NCI-H2171 (cell line): ENCODE measurements around the gene DCAKD.

Experiments used
- DNase-seq: peaks from one replicate; lab custom pipeline; 2025; lab: John Stamatoyannopoulos, UW

Gene DCAKD

DNA sequence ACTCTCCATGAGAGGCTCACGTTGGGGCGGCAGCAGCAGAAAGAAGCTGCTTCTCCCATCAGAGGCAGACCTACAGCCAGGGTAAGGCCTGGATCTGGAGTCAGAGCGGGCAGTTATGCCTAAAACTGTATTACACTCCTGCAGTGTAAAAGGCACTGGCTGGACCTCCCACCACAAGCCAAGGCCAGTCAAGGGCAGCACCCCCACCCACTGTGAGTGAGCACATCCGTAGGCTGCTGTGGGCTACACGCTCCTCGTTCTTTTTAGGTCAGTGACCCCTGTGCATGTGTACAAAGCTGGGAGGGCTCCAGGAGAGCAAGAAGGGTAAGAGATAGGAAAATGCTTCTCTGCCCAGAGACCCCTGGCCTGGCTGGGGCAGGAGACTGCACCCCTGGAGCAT is 20.7 kb downstream of the DCAKD start:
- no peak for DNase-seq

DNA sequence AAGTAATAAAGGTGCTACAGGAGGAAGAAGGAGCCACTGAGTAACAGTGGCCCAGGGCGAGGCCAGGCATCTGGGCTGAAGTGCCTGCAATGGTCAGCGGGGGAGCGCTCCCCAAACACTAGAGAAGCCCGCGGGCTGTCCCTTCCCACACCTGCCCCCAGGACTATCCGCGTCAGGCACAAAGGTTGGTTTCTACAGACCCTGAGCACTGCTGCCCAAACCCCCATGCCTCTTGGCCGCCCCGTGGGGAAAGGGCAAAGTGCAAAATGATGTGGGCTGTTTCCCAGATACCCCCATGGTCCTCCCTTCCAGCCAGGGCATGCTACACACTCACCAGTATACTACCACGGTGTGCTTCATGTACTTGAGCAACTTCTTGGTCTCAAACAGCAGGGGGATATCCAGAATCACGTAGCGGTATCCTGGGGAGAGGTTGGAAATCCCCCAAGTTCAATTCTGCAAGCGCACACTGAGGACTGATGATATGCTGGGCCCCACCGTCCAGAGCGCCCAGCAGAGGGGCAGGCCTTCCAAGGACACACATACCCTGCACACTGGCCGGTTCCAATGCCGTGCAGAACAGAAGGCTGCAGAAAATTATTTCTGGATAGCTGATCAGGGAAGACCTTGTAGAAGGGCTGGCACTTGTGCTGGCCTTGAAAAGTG is 21.5 kb downstream of the DCAKD start:
- DNase-seq, result no peak

DNA sequence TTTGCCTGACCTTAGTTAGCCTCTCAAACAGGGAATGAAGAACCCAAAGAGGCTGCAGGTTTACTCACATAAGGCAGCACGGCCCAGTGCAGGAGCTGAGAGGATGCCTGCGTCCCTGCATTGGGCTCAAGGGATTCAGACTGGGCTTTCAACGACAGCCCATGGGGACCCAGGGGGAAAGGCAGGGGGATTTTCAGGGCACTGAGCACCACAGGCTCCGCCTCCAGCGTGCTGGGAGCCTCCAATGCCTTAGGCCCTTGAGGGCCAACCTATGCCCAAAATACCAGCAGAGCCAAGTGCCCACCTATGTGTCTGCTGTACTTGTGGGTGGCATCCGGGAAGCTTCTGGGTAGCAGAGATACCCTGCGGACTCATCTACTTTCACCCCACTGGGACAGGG is 22.3 kb downstream of the DCAKD start:
- DNase-seq, result no peak

DNA sequence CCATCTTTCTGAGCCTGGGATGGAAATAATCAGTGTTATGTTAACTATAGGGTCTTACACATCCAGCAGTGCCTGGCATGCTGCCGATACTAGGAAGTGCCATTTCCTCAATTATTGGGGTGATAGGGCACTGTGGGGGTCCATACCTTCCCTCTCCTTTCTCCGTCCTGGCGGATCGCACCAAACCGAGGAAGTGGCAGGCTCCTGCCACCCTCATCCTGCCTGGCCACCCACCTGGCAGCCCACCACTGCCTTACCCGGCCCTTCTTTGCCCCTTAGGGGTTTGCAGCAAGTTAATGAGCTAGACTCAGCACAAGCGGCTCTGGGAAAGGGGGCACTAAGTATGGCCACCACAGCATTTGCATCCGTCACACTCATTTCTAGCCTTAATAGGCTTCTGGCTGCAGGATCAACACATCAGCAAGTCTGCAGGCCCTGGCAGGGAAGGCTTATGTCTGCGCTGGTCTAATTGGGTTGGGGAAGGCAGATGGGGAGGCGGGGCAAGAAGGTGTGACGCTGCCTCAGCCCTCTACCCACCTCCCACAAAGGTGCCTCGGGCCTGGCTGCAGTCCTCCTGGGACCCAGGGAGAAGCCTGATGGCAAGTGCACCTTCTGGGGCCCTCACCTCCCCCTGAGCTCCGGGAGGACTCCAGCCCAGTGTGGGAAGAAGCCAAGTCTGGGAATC is 28.6 kb downstream of the DCAKD start:
- DNase-seq, result peak; percentile 94

DNA sequence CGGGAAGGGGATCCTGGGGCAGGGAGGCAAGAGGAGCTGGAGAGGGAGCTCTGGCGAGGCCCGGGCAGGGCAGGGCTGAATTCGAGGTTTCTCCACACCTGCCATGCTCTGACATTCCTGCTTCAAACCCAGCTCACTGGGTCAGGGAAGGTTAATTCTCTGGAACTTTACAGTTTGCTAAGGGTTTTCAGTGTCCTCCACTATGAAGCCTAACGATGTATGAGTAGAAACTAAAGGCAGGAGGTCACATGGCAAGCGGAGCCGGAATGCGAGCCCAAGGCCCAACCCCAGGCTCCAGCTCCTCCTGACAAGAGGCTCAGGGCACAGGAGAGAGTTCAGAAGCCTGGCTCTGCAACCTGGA is 29.2 kb downstream of the DCAKD start:
- no peak for DNase-seq

DNA sequence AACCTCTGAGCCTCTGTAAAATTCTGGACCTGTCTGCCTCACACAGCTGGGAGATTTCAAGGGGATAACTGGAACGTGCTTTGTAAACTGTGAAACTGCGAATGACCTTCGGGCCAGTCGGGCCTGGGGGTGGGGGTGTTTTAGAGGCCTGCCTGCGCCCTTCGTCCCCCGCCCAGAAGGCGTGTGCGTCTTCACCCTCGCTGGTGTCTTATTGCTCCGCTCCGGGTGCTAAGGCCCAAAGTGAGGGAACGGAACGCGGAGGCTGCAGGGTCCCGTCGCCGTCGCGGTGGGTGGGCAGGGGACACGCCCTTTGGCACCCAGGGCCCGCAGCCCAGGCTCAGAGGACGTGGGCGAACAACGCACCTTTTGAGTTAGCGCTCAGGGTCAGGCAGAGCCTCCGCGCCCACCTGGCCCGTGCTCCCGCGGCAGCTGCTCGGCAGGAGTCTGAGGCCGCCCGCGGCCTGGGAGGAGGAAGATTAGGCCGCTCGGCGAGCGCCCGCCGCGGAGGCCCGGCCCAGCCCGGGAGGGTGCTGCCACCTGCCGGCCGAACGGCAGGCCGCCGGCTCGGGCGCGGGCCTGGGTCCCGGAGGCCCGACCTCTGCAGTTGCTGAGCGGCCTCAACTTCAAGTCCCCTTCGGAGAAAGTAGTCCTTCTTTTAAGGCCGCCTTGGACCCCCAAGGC is 29.7 kb downstream of the DCAKD start:
- peak; percentile 67 for DNase-seq

DNA sequence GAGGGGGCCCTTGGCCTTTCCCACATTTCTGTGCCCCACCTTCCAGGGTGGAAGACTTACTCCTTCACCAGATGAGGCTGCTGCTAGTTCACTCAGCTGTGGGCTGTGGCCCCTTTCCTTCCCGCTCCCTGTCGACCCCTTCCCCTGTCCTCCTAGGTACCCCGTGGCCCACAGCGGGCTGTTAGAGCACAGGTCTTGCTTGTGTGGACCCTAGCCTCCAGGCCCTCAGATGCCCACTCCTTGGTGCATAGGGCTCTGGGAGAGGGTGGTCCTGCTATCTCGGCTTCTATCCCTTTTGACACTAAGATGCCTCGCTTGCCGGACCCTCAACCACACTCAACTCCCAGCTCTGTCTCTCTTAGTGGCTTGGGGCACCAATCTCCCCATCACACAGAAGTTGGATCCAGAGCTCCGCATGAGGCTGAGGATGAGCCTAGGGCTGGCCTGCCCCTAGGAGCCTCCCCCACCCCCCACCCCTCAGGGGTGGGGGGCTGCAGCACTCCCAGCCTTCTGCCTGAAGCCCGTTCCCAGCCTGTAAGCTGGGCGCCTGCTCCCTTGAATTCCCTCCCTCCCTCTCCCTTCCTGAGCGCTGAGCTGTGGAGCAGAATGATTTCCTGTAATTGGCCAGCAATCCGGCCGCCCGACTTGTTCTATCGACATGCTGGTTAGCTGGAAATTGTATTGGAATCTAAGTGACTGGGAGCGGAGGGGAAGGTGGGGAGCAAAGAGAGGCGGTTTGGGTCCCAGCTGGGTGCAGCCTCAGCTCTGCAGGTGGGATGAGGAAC is 30.9 kb downstream of the DCAKD start:
- DNase-seq, result no peak

DNA sequence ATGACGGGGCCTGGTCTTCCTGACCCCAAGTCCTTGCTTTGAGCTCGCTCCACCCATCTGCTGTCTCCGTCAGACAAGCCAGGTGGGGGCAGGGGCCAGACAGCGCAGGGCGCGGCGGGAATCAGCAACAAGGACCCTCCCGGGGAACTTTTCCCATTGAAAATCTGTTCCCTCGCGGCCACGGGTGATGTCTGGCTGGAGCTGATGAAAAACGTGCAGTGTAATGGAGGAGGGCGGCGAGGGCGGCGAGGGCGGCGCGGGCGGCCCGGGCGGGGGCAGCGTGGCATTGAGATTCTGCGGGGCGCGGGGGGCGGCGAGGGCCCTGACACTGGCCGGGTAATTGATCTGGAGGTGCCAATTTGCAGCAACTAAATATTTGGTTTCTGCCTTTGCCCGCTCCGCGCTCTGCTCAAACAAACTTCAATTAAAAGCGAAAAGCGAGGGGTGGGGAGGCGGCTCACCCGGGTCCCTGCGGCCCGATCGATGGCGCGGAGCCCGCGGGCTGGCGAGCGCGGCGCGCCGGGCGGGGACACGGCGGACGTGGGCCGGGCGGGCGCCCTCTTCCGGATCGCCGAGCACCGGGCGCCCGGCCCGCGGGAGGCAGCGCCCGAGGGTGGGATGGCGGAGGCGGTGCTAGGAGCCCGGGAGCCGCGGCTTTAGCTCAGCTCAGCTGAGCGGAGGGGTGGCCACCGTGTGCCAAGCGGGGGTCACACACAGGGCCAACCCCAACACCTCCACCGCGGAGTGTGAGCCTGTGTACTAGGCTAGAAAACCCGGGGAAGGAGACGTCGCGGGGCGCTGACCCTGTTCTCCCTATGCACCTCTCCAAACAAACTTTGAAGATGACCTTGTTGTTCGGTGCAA is 32.4 kb downstream of the DCAKD start:
- DNase-seq, result peak; percentile 48

DNA sequence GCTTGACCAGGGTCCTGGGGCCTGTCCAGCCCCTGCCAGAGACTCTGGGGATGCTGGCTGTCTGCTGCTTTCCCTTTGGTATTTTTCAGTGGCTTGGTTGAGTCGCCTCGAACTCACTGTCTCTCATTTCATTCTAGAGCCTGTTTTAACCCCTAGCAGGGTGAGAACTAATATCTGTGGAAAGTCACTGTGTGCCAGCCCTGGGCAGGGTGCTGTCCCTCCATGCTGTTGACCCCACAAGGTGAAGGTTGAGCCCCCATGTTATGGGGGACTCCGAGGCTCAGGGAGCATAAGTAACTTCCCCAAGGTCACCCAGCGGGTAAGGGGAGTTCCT is 33.0 kb downstream of the DCAKD start:
- DNase-seq, result no peak

DNA sequence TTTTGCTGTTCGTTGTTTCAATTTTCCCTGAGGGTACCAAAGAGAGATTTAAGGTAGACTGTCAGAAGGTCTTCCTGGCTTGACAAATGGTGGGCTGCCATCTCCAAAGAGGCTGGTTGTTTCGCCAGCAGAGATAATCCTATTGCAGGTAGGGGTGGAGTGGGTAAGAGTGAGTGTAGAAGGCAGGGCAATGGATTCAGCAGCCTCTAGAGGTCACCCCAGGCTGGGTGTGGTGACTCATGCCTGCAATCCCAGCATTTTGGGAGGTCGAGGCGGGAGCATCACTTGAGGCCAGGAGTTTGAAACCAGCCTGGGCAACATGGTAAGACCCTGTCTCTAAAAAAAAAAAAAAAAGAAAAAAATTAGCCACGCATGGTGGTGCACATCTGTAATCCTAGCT is 34.6 kb downstream of the DCAKD start:
- DNase-seq, result no peak

DNA sequence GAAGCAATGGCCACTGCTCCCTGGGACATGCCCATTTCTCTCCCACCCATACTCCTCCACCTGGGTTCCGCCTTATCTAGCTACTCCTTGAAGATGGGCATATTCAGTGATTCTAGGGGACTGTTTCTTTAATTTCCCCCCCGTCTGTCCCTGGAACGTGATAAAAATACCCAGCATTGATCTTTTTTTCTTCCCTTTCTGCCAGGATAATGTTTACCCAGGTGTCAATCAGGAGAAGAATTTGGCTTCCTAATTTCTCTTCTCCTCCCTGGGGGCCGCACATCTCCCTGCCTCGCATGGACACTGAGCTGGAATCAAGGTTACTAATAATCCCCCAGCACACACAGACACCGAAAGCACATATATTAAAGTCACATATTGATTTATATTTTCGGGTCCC is 35.2 kb downstream of the DCAKD start:
- DNase-seq, result no peak

DNA sequence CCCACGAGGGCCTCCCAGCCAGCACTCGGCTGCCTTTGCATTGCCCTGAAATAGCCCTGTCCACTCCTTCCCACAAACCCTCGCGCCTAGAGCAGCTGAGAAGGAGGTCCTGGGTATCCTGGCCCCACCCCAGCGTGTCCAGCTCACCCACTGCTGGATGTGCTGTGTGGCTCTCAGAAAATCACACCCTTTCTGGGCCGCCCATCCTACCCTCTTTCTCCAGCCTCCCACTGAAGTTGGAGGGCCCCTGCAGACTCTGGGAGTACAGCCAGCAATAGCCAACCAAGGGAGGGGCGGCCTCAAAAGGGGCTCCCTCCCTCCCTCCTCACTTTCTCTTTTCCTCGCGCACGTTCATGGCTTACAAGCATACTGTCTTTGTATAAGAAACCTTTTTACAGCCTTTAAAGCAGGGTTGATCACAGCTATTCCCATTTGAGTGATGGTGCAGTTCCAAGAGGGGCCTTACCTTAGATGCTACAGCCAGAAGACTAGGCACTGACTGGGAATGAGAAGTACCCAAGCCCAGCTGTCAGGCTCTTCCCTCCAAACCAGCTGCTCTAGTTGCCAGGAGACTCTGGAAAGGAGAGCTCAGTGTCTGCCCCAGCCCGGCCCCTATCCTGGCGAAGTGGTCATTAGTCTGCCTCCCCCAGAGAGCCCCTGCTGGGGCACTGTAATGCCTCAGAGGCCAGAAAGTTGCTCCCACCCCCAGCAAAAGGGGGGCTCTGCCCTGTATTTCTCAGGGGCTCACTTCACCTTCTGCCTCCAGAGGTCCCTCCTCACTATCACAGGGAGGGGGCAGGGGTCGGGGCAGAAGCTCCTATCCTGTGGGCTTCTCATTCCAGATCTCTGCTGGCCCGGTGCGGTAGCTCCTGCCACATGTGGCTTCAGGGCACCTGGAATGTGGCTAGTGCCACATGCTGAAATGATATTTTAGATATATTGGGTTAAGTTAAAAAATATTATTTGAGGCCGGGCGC is 38.1 kb downstream of the DCAKD start:
- peak; percentile 55 for DNase-seq

DNA sequence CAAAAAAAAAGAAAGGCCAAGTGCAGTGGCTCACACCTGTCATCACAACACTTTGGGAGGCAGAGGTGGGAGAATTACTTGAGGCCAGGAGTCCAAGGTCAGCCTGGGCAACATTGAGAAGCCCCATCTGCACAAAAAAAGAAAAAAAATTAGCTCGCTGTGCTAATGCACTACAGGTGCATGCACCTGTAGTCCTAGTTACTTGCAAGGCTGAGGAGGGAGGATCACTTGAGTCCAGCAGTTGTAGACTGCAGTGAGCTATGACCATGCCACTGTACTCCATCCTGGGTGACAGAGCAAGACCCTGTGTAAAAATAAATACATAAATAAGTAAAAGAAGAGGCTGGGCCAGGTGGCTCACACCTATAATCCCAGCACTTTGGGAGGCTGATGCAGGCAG is 39.7 kb downstream of the DCAKD start:
- no peak for DNase-seq

DNA sequence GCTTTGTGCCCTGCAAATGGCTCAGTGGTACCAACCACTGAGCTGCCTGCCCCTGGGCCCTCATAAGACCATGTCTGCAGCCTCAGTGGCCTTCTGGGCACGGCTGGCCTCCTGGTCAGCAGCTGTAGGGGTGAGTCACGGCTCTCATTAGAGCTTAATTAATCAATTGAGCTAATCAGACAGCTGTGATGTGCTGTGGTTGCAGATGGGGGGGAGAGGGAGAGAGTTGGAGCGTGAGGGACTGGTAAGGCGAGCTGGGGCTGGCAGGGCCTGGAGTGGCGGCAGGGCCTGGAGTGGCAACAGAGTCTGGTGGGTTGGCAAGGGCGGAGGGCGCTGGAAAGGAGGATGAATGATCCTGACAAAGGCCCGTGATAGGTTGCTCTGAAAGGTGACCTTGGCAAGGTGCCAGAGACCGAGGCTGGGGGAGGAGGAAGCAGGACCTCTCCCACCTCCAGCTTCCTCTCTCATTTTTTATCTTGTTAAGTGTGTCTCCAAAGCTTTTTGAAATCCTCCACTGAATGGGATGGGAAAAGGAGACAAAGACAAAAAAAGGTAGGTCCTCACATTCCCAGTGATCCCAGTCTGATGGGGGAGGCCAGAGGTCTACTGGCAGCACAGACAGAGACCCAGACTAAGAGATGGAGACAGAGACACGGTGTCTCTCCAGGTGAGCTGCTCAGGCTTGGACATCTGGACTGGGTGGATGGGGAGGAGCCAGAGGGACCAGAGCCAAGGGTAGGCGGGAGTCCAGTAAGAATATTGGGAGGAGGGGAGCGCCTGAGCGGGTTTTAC is 41.6 kb downstream of the DCAKD start:
- peak; percentile 27 for DNase-seq

DNA sequence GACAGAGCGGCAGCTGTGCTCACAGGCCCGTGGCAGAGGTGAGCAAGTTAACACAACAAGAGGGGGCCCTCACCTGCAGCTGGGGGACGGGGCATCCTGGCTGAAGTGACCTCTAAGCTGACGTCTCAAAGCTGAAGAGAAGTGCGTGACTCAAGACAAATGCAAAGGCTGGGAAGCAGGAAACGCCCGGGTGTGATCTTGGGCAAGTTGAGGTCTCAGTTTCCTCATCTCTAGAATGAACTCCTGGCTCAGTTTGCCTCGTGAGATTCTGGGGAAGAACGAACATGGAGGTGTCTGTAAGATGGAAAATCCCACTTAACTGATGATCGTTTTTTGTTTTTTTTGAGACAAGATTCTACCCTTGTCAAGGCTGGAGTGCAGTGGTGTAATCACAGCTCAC is 43.2 kb downstream of the DCAKD start:
- DNase-seq, result no peak

DNA sequence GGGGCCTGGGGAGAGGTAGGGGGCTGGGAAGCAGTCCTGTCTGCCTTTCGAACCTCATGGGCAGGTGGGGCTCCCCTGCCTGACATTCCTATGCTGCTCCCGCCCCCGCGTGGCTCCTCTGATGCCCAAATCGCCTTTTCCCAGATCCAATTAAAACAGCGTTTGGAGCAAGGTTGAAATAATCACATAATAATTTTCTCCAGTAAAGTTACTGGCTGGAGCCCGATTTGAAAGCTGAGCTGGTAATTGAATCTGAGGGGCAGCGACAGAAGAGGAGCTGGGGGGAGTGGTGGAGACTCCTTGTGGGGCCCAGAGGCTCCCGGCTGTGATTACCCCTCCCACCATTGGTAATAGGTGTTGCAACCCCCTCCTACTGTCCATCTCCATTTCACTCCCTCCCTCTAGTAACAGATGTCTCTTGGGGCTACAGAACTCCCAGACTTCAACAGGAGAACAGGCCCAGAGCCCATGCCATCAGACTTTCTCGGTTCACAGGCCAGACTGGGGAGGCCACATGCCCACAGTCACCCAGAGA is 44.4 kb downstream of the DCAKD start:
- DNase-seq, result peak; percentile 43

DNA sequence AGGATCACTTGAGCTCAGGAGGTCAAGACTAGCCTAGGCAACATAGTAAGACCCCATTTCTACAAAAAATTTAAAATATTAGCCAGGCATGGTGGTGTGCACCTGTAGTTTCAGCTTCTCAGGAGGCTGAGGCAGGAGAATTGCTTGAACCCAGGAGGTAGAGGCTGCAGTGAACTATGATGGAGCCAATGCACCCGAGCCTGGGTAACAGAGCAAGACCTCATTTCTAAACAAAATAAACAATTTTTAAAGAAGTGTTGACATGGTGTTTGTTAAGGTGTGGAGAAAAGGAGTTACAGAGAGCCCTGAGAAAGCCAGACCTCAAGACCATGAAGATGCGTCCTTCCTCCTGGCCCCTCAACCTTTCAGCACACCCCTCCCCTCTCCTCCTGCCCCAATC is 45.7 kb downstream of the DCAKD start:
- no peak for DNase-seq

DNA sequence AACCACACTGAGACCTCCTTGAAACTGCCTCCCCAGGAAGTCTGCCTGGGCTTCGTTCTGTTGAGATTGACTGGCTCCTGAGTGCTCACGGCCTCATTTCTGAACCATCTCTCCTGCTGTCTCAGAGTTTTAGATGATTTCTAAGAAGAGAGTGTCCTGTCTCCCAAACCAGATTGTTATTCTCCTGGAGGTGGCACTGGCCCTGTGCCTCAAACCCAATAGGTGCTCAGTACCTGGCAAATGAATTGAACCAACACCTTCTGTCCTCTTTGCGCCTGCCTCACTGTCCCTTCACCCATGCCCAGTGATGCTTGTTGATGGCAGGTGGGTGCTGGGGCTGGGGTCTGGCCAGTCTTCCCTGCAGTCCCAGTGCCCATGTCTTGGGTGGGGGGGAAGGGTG is 47.0 kb downstream of the DCAKD start:
- DNase-seq, result no peak

DNA sequence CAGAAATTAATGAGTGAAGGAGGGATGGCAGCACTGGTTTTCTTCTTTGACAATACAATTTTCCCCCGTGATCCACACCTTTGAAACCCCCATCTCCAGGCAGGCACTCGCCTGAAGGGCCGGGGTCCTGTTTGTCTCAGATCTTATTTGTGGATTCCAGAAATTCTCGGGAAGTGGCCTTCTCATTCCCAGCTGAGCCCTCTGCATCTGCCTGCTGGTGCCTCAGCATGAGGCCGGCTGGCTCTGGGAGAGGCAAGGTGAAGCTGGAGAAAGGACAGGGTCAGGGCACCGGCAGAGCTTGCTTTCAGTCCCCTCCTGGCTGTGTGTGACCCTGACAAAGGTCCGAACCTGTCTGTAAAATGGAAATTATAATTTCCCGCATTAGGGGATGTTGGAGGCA is 47.6 kb downstream of the DCAKD start:
- no peak for DNase-seq

DNA sequence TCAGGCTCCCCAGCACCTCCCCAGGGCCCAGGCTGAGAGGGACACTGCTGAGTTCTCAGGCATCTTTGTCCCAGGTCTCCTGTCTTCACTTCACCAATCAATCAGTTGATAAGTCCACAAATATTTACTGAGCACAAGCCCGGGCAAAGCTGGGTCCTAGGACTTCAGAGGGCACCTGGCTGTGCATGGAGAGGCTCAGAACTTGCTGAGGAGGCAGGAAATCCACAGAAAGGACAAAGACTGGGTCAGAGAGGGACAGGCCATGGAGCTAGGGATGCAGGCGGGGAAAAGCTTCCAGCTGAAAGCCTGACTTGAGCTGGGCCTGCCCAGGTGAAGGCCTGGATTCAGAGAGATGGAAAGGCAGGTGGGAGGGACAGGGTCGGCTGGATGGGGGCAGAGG is 50.1 kb downstream of the DCAKD start:
- no peak for DNase-seq
